IPS-20b (cell line): ENCODE results near the gene CEP112.

Source experiments
- H3K27ac ChIP-seq: one replicate; pipeline ENCODE4 v1.5.1; 2013; ENCODE audit warnings: low read length
- H3K27me3 ChIP-seq: 2 replicates; pipeline ENCODE4 v1.6.1; 2013; ENCODE audit warnings: mild to moderate bottlenecking, low read length, inconsistent platforms; ENCODE audit not compliant: insufficient read depth
- H3K36me3 ChIP-seq: 2 replicates; pipeline ENCODE4 v1.6.1; 2013; ENCODE audit warnings: low read depth, mild to moderate bottlenecking, inconsistent platforms, low read length, moderate library complexity; ENCODE audit not compliant: insufficient read depth
- H3K4me1 ChIP-seq: 2 replicates; pipeline ENCODE4 v1.6.1; 2013; ENCODE audit warnings: mild to moderate bottlenecking, control low read depth, inconsistent platforms, low read length, moderate library complexity; ENCODE audit not compliant: insufficient read depth
- H3K4me3 ChIP-seq: 2 replicates; pipeline ENCODE4 v1.5.1; 2013; ENCODE audit warnings: mild to moderate bottlenecking, low read length, inconsistent platforms
- H3K9ac ChIP-seq: 2 replicates; pipeline ENCODE4 v1.6.1; 2013; ENCODE audit warnings: low read depth, mild to moderate bottlenecking, inconsistent platforms, low read length, moderate library complexity
- H3K9me3 ChIP-seq: 2 replicates; pipeline ENCODE4 v1.6.1; 2013; ENCODE audit warnings: mild to moderate bottlenecking, low read depth, low read length, inconsistent platforms; ENCODE audit not compliant: insufficient read depth

The CEP112 gene

DNA sequence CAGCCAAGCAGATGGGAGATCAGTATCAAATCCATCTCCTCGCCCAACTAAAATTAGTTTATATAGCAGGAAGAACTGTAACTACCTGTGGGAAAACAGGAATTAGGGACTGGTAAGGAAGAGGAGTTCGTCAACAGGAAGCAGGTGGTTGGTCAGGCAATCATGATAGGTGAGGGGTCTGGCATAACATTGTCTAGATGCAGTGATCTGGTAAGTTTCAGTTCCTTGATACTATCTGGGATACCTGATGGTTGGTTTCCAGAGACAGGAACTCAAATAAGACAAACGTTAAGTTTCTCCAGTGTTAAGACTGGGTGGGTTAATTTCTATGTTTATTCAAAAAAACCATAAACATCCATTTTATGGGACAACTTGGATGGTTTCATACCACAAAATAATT, 53.8 kb downstream of the CEP112 start:
- Histone ChIP-seq H3K27ac (no peak overlapping the region), H3K4me1 (no peaks in the 10 kb centered on the region), H3K27me3 (no peaks in the 10 kb centered on the region), H3K9me3 (no peaks in the 10 kb centered on the region), H3K36me3 (no peaks in the 10 kb centered on the region), H3K9ac (no peak overlapping the region), H3K4me3 (no peak overlapping the region)

DNA sequence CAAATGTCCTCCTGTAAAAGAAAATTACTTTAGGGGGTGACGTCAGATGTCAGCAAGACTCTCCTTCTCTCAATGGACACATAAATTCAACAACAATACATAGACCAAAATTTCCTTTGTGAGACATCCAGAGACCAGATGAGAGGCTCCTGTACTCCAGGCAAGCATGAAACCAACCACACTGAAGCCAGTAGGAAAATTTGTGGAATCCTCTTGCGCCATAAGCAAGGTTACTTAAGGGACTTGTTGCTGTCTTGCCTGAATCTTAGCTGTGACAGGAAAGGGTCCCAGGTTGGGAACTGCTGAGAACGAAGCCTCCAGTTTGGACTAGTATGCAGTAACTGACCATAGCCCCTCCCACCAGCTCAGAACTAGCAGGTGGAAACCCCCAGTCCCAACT, 56.0 kb downstream of the CEP112 start:
- Histone ChIP-seq H3K27ac (no peak overlapping the region), H3K27me3 (no peaks in the 10 kb centered on the region), H3K4me3 (no peak overlapping the region), H3K36me3 (no peaks in the 10 kb centered on the region), H3K9me3 (no peaks in the 10 kb centered on the region), H3K9ac (no peak overlapping the region), H3K4me1 (no peaks in the 10 kb centered on the region)

DNA sequence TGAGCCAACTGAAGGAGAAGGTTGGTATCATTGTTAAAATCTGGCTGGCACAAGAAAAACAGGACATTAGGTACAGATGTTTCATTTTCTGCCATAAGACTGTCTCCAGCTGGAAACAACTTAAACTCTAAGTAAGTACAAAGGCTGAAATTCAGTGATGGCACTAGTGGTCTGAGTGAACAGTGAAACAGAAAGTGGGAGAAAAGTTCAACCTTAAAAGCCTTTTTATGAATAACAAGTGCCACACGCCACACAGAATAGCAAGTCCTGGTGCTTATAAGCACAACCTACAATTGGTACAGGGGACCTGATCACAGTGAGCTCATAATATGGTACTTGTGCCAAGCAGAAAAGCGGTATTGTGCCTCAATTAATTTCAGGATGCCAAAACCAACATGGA, 56.7 kb downstream of the CEP112 start:
- Histone ChIP-seq H3K9me3 (no peaks in the 10 kb centered on the region), H3K36me3 (no peaks in the 10 kb centered on the region), H3K27me3 (no peaks in the 10 kb centered on the region), H3K4me3 (no peak overlapping the region), H3K27ac (no peak overlapping the region), H3K4me1 (no peaks in the 10 kb centered on the region), H3K9ac (no peak overlapping the region)

DNA sequence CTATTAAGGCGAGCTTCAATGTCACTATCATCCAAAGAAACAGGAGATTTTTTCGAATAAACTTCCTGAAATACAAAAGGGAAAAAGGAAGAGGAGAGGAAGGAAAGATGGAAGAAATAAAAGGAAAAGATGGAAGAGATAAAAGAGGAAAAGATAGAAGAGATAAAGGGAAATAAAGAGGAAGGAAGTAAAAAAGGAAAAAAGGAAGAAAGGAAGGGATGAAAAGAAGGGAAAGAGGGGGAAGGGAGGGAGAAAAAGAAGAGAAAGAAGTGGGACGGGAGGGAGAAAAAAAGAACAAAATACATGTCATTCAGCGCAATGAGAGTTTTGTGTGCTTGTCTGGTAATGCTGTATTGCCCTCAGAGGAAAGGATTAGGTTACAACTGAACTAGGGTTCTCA, 62.2 kb downstream of the CEP112 start:
- Histone ChIP-seq H3K27me3 (no peaks in the 10 kb centered on the region), H3K36me3 (no peaks in the 10 kb centered on the region), H3K27ac (no peak overlapping the region), H3K9me3 (no peaks in the 10 kb centered on the region), H3K4me1 (no peaks in the 10 kb centered on the region), H3K4me3 (no peak overlapping the region), H3K9ac (no peak overlapping the region)

DNA sequence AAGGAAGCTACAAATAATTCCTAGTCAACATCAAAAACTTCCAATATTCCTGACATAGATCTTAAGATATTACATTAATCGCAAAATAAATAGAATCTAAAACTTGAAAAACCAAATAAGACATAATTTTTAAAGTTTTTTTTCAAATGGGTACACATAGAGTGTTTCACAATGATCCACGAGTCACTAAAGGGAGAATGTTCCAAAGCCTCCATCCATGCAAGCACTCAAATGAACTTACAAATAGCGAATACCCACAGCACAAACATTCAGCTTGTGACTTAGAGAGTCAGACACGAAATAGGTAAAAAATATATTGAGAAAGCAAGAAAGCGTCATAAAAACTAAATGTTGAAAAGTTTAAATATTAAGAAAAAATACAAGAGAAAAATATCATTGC, 65.7 kb downstream of the CEP112 start:
- Histone ChIP-seq H3K9ac (no peak overlapping the region), H3K27me3 (no peaks in the 10 kb centered on the region), H3K9me3 (no peaks in the 10 kb centered on the region), H3K36me3 (no peaks in the 10 kb centered on the region), H3K4me1 (no peaks in the 10 kb centered on the region), H3K27ac (no peak overlapping the region), H3K4me3 (no peak overlapping the region)

DNA sequence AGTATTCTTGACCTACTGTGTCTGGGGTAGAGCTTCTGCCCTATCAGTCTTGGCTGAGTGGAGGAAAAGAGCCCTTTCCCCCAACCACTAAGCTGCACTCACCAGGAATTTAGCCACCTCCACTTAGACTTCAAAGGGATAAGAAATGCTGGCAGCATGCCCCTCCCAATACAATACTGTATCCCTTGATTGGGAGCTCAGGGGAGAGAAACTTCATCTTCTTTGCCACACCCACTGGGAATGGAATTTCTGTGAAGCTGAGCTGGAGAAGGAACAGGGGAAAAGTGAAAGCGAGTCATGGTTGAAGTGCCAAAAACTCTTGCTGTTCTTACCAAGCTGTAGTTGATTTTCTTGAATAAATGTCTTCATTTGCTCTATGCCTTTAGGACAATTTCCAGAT, 68.8 kb downstream of the CEP112 start:
- Histone ChIP-seq H3K27ac (no peak overlapping the region), H3K36me3 (no peaks in the 10 kb centered on the region), H3K9me3 (no peaks in the 10 kb centered on the region), H3K4me3 (no peak overlapping the region), H3K4me1 (no peaks in the 10 kb centered on the region), H3K27me3 (no peaks in the 10 kb centered on the region), H3K9ac (no peak overlapping the region)

DNA sequence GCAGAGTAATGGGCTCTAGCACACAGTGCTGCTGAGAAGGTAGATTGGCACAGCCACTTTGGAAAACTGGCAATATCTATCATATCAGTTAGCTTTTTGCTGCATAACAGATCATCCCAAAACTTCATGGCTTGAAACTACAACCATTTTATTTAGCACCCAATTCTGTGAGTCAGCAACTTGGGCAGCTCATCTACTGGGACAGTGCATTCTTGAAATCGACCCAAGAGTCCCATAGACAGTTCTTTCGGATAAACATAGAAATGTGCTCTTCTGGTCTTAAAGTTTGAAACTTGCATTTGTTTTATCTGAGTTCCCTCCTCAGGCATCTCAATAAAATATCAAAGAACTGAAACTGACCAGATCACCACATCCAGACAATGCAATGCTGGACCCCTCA, 76.7 kb downstream of the CEP112 start:
- Histone ChIP-seq H3K27me3 (no peaks in the 10 kb centered on the region), H3K36me3 (no peaks in the 10 kb centered on the region), H3K4me1 (no peaks in the 10 kb centered on the region), H3K4me3 (no peak overlapping the region), H3K9me3 (peaks cover 5% of the 10 kb centered on the region), H3K9ac (no peak overlapping the region), H3K27ac (no peak overlapping the region)

DNA sequence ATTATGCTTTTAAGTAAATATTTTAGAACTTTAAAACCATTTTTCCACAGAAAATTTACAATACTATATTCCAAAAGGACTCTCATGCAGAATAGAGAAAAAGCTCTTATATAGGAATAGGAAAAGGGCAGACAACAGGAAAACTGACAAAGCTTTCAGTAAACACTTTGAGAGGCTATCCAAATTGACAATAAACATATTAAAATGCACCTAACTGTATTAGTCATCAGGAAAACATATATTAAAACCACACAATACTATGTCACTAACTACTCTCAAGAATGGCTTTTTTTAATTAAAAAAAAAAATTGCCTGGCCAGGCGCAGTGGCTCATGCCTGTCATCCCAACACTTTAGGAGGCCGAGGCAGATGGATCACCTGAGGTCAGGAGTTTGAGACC, 77.3 kb downstream of the CEP112 start:
- no peaks in the 10 kb centered on the region for H3K27me3 ChIP-seq
- H3K4me3 ChIP-seq = no peak overlapping the region
- no peak overlapping the region for H3K27ac ChIP-seq
- H3K36me3 ChIP-seq = no peaks in the 10 kb centered on the region
- H3K9ac ChIP-seq = no peak overlapping the region
- H3K4me1 ChIP-seq = no peaks in the 10 kb centered on the region
- peaks cover 5% of the 10 kb centered on the region for H3K9me3 ChIP-seq

DNA sequence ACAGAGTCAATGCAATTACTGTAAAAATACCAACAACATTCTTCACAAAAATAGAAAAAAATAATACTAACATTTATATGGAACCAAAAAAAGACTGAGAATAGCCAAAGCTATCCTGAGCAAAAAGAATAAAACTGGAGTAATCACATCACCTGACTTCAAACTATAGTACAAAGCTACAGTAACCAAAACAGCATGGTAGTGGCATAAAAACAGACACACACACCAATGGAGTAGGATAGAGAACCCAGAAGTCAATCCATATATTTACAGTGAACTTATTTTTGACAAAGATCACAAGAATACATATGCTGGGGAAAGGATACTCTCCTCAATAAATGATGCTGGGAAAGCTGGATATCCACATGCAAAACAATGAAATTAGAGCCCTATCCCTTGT, 84.2 kb downstream of the CEP112 start:
- no peak overlapping the region for H3K27ac ChIP-seq
- H3K36me3 ChIP-seq = no peaks in the 10 kb centered on the region
- H3K4me3 ChIP-seq = no peak overlapping the region
- H3K27me3 ChIP-seq = no peaks in the 10 kb centered on the region
- peaks cover 8% of the 10 kb centered on the region for H3K9me3 ChIP-seq
- no peak overlapping the region for H3K9ac ChIP-seq
- H3K4me1 ChIP-seq = no peaks in the 10 kb centered on the region

DNA sequence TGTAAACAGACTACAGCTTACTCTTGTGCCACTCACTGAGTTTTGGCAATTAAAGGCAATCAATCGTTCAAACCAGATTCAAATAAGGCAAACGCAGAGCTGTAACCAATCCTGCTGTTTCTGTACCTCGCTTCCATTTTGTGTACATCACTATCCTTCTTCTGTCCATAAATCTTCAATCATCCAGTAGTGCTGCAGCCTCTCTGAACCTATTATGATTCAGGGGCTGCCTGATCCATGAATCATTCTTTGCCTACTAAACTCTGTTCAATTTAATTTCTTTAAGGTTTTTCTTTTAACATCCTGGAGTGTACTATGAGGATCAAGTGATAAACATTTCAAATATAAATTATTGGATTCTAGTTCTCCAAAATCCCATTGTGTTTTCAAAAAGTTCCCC, 93.9 kb downstream of the CEP112 start:
- H3K4me1 ChIP-seq = no peaks in the 10 kb centered on the region
- no peaks in the 10 kb centered on the region for H3K9me3 ChIP-seq
- H3K36me3 ChIP-seq = no peaks in the 10 kb centered on the region
- no peaks in the 10 kb centered on the region for H3K27me3 ChIP-seq
- H3K27ac ChIP-seq = no peak overlapping the region
- H3K4me3 ChIP-seq = no peak overlapping the region
- H3K9ac ChIP-seq = no peak overlapping the region

DNA sequence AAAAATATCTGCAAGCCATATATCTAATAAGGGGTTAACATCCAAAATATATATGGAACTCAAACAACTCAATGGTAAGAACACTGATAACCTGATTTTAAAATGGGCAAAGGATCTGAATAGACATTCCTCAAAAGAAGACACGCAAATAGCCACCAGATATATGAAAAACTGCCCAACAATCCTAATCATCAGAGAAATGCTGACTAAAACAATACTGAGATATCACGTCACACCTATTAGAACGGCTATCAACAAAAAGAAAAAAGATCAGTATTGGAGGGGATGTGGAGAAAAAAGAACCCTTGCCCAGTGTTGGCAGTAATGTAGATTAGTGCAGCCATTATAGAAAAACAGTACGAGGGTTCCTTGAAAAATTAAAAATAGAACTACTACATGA, 97.2 kb downstream of the CEP112 start:
- H3K4me1 ChIP-seq = no peaks in the 10 kb centered on the region
- H3K9ac ChIP-seq = no peak overlapping the region
- H3K27me3 ChIP-seq = no peaks in the 10 kb centered on the region
- H3K4me3 ChIP-seq = no peak overlapping the region
- H3K9me3 ChIP-seq = no peaks in the 10 kb centered on the region
- no peak overlapping the region for H3K27ac ChIP-seq
- no peaks in the 10 kb centered on the region for H3K36me3 ChIP-seq

DNA sequence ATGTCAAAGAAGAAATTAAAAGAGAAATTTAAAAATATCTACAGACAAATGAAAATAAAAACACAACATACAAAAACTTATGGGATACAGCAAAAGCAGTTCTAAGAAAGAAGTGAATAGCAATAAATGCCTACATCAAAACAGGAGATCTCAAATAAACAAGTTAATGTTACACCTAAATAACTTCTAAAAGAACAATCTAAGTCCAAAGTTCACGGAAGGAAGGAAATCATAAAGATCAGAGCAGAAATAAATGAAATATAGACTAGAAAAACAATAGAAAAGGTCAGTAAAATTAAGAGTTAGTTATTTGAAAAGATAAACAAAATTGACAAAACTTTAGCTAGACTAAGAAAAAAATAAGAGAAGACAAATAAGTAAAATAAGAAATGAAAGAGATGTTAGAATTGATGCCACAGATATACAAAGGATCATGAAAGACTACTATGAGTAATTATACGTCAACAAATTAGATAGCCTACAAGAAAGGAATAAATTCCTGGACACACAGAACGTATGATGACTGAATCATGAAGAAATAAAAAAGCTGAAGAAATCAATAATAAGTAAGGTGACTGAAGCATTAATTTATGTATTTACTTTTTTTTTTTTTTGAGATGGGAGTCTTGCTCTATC, 100.4 kb downstream of the CEP112 start:
- no peaks in the 10 kb centered on the region for H3K4me1 ChIP-seq
- H3K27ac ChIP-seq = no peak overlapping the region
- H3K27me3 ChIP-seq = no peaks in the 10 kb centered on the region
- H3K4me3 ChIP-seq = no peak overlapping the region
- no peaks in the 10 kb centered on the region for H3K36me3 ChIP-seq
- no peaks in the 10 kb centered on the region for H3K9me3 ChIP-seq
- H3K9ac ChIP-seq = no peak overlapping the region

DNA sequence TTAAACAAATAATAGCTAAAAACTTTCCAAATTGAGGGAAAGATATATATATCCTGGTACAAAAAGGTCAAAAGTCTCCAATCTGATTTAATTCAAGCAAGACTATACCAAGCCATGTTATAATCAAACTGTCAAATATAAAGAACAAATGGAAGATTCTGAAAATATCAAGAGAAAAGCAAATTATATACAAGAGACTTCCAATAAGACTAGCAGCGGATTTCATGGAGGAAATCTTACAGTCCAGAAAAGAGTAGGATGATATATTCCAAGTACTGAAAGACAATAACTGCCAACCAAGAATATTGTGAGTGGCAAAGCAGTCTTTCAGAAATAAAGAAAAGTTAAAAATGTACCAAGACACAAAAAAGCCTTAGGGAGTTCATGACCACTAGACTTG, 102.2 kb downstream of the CEP112 start:
- H3K9ac ChIP-seq = no peak overlapping the region
- no peaks in the 10 kb centered on the region for H3K27me3 ChIP-seq
- H3K36me3 ChIP-seq = no peaks in the 10 kb centered on the region

More for the DNA sequence above, 102.2 kb downstream of the CEP112 start:
- H3K27ac ChIP-seq = no peak overlapping the region
- H3K9me3 ChIP-seq = no peaks in the 10 kb centered on the region
- H3K4me1 ChIP-seq = no peaks in the 10 kb centered on the region
- H3K4me3 ChIP-seq = no peak overlapping the region
